AG04449 (cell line): ENCODE data around the gene JAZF1.

Source experiments
- CTCF ChIA-PET: fragments of 350-600 bp; formaldehyde crosslinking; extraction: SDS; loops from one replicate; lab custom pipeline; 2021; ENCODE audit warnings: antibody characterized with exemption; lab: Yijun Ruan, JAX
- POLR2A ChIA-PET: fragments of 400-600, 350-600 bp; formaldehyde crosslinking; extraction: SDS; loops from one replicate; lab custom pipeline; 2020; ENCODE audit warnings: antibody characterized with exemption, inconsistent platforms; lab: Yijun Ruan, JAX
- DNase-seq: peaks from one replicate; pipeline ENCODE4 v3.0.0-alpha.2; 2010; ENCODE audit warnings: low read depth, low spot score
- H3K4me3 ChIP-seq: 2 replicates; pipeline ENCODE4 v1.5.1; 2011; ENCODE audit warnings: low read depth, mild to moderate bottlenecking, control low read depth, low read length
- CTCF ChIP-seq: IDR thresholded peaks from one replicate; pipeline ENCODE4 v1.5.1; 2011; ENCODE audit warnings: mild to moderate bottlenecking, moderate library complexity, low read length, control low read depth, inconsistent platforms; ENCODE audit not compliant: insufficient read depth; ENCODE audit errors: missing control alignments

Gene JAZF1

GRCh38 chr7:28155019-28155660 lies 25.5 kb downstream of the JAZF1 start:
- DNase-seq = no peak

GRCh38 chr7:28152594-28152993 lies 28.0 kb downstream of the JAZF1 start:
- ChIA-PET POLR2A (interaction anchor here (0.6 to 1.3 kb wide), 2 partner anchors 13 to 703 kb away, joined by 3 to 4 read pairs; no protein-coding TSS in a partner anchor), CTCF (no interaction called here)
- no peak overlapping the region for H3K4me3 ChIP-seq
- no peak for DNase-seq
- no peak for TF ChIP-seq CTCF

More at GRCh38 chr7:28155019-28155660, 25.5 kb downstream of the JAZF1 start:
- ChIA-PET CTCF (interaction anchor here (1.4 kb wide), 1 partner anchor 11 kb away, joined by 3 read pairs; no protein-coding TSS in a partner anchor), POLR2A (no interaction called here)
- no peak for TF ChIP-seq CTCF
- H3K4me3 ChIP-seq = no peak overlapping the region

DNA sequence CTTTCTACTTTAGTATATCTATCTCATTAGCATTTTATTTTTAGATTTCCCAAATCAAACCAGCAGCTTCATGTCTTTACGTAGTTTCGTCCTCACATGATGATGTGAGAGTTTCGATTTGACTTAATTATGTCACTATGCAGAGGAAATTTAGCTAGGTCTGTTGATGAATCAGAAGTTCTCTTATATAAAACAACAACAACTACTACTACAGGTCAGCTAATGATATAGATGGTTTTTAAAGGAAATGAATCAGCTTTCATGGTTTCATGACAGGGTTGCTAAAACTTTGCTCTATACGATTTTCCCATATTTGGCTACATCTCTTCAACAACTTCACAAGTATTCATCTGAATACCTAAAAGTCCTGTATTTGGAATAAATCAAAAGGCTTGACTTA lies 28.6 kb downstream of the JAZF1 start:
- peak; percentile 69 for DNase-seq
- ChIA-PET POLR2A (interaction anchor here (0.6 to 1.3 kb wide), 3 partner anchors 14 to 704 kb away, joined by 3 to 4 read pairs (median 4); no protein-coding TSS in a partner anchor), CTCF (interaction anchor here (0.8 kb wide), 1 partner anchor 11 kb away, joined by 4 read pairs; no protein-coding TSS in a partner anchor)
- no peak for TF ChIP-seq CTCF
- no peak overlapping the region for H3K4me3 ChIP-seq

DNA sequence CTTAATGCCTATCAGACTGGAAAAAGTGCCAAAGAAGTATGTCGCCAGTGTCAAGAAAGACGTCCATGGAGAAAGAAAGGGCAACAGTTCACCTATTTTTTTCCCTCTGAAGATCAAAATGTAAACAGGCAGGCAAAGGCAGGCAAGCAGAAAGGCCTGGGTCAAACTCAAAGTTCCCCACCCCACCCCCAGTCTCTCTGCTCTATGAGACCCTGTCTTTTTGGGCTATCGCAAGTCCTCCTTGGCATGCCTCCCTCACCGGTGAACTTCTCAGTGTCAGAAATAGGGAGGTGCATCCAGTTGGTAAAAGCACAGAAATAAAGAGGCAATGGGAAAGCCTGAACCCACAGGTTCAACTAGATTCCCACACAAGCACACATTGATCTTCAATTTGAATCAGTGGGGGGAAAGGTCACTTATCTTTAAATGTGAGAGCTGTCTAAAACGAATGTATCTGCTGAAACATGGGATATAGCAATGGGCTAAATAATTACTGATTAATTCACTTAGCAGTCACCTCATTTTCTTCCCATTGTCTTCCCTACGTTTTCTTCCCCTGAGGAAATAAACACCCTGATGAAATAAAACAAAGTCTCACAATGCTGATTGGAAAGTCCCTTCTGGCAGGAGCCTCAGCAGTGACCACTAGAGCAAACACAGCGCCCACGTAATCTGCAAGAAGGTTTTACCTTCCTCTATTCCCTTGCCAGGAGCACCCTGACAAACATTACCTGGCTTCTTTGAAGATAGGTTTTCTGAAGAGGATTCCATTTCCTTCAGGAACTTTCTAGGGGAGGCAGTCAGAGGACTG lies 31.1 kb downstream of the JAZF1 start:
- ChIA-PET POLR2A (no interaction called here), CTCF (no interaction called here)
- no peak for DNase-seq
- no peak overlapping the region for H3K4me3 ChIP-seq
- no peak for TF ChIP-seq CTCF

- no peak for TF ChIP-seq CTCF
- no peak for DNase-seq
- POLR2A ChIA-PET = no interaction called here
- CTCF ChIA-PET = interaction anchor here (1.1 kb wide), 1 partner anchor 15 kb away, joined by 3 read pairs; no protein-coding TSS in a partner anchor
- no peak overlapping the region for H3K4me3 ChIP-seq
Observed at GRCh38 chr7:28145931-28146330, 34.7 kb downstream of the JAZF1 start.
